Measurements from ENCODE around the gene P2RX3.
A peak's percentile ranks its signal among the peaks of the same experiment; 100 is the strongest.

P2RX3 gene

GRCh38 chr11:57324154-57324885, 13.8 kb upstream of the P2RX3 start:
- peaks cover 49% of the 10 kb centered on the region for H3K36me3 ChIP-seq

GRCh38 chr11:57324886-57325734, 13.0 kb upstream of the P2RX3 start, which contains the start of gene TNKS1BP1:
Gene TNKS1BP1, minus strand, starts transcription at chr11:57324952. Its CDS starts 3,067 bp downstream, at chr11:57321885.
- Histone ChIP-seq H3K4me2 (peak within 1 kb of the TSS; percentile 98), H4K20me1 (peaks cover 41% of the 10 kb centered on the region), H3K36me3 (peaks cover 52% of the 10 kb centered on the region), H3K9ac (peak within 1 kb of the TSS; percentile 84), H3K9me3 (no peaks in the 10 kb centered on the region), H3K4me1 (peaks cover 45% of the 10 kb centered on the region), H3K27me3 (no peaks in the 10 kb centered on the region), H3K4me3 (peak within 1 kb of the TSS; percentile 72), H3K27ac (peak within 1 kb of the TSS; percentile 87)
- peak; percentile 94 for TF ChIP-seq Cebpa-rat (IDR thresholded peaks at IDR 0.05)

More at GRCh38 chr11:57324154-57324885, 13.8 kb upstream of the P2RX3 start:
- no peaks in the 10 kb centered on the region for H3K9me3 ChIP-seq
- peak overlapping the region; percentile 72 for H3K4me3 ChIP-seq
- peak overlapping the region; percentile 98 for H3K4me2 ChIP-seq
- no peak for TF ChIP-seq Cebpa-rat (IDR thresholded peaks at IDR 0.05)
- peak overlapping the region; percentile 84 for H3K9ac ChIP-seq
- H4K20me1 ChIP-seq: peaks cover 43% of the 10 kb centered on the region
- H3K27me3 ChIP-seq: no peaks in the 10 kb centered on the region
- peaks cover 45% of the 10 kb centered on the region for H3K4me1 ChIP-seq
- H3K27ac ChIP-seq: peak overlapping the region; percentile 87

GRCh38 chr11:57325735-57326048, 12.5 kb upstream of the P2RX3 start:
- peaks cover 52% of the 10 kb centered on the region for H3K36me3 ChIP-seq

GRCh38 chr11:57327721-57328120, 10.4 kb upstream of the P2RX3 start:
- TF ChIP-seq Cebpa-rat (IDR thresholded peaks at IDR 0.05): no peak
- H3K4me2 ChIP-seq: no peak overlapping the region
- no peak overlapping the region for H3K9ac ChIP-seq
- H3K4me3 ChIP-seq: no peak overlapping the region
- H3K27ac ChIP-seq: no peak overlapping the region
- H3K36me3 ChIP-seq: peaks cover 70% of the 10 kb centered on the region
- peaks cover 30% of the 10 kb centered on the region for H3K4me1 ChIP-seq
- no peaks in the 10 kb centered on the region for H3K27me3 ChIP-seq
- H4K20me1 ChIP-seq: peaks cover 26% of the 10 kb centered on the region
- no peaks in the 10 kb centered on the region for H3K9me3 ChIP-seq

More at GRCh38 chr11:57325735-57326048, 12.5 kb upstream of the P2RX3 start:
- no peak for TF ChIP-seq Cebpa-rat (IDR thresholded peaks at IDR 0.05)
- Histone ChIP-seq H3K4me2 (peak overlapping the region; percentile 79), H3K4me3 (peak overlapping the region; percentile 72), H4K20me1 (peaks cover 35% of the 10 kb centered on the region), H3K4me1 (peaks cover 45% of the 10 kb centered on the region), H3K9ac (peak overlapping the region; percentile 84), H3K27me3 (no peaks in the 10 kb centered on the region), H3K27ac (peak overlapping the region; percentile 87), H3K9me3 (no peaks in the 10 kb centered on the region)

DNA sequence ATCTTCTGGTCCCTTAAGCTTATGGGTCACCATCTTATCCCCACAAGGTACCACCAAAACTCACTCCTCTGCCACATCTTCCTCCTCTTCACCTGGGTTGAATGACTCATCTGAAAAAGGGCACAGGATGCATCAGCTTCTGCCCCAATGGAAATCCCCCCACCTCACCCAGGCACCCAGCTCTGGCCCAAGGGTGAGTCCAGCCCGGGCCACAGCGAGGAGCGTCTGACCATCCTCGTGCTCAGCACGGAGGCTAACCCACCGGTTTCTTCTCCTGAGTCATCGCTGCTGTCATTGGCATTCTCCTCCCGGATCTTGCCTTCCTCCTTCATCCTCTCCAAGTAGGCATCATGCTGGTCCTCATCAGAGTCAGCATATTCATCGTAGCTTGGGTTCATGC, 8.1 kb upstream of the P2RX3 start:
- peaks cover 37% of the 10 kb centered on the region for H3K4me1 ChIP-seq
- peaks cover 26% of the 10 kb centered on the region; the same call in 1 of the 2 replicates for H4K20me1 ChIP-seq
- H3K4me3 ChIP-seq: no peak overlapping the region
- H3K9me3 ChIP-seq: no peaks in the 10 kb centered on the region
- H3K9ac ChIP-seq: no peak overlapping the region
- H3K27ac ChIP-seq: no peak overlapping the region
- H3K36me3 ChIP-seq: peaks cover 88% of the 10 kb centered on the region
- TF ChIP-seq Cebpa-rat (IDR thresholded peaks at IDR 0.05): no peak
- H3K4me2 ChIP-seq: no peak overlapping the region
- H3K27me3 ChIP-seq: no peaks in the 10 kb centered on the region

DNA sequence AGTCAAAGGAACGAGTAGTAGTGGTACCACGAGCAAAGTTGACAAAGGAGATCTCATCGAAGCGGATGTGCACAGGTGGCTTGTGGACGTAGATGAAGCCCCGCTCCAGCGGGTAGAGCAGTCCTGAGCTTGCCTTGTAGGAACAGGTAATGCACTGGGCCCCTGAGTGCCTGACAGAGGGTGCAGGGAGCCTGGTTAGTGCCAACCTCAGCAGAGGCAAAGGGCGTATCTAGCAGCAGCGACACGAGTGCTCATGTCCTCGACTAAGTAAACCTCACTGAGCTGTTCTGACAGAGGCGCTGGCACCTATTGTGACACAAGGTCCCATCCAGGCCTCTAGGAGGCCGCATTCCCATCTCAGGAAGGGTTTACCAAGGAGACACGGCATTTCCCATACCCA, 6.4 kb upstream of the P2RX3 start:
- no peak overlapping the region for H3K4me2 ChIP-seq
- no peak overlapping the region for H3K9ac ChIP-seq
- H3K4me1 ChIP-seq: peaks cover 33% of the 10 kb centered on the region
- no peaks in the 10 kb centered on the region for H3K27me3 ChIP-seq
- no peak overlapping the region for H3K27ac ChIP-seq
- no peak overlapping the region for H3K4me3 ChIP-seq
- peaks cover 26% of the 10 kb centered on the region; the same call in 1 of the 2 replicates for H4K20me1 ChIP-seq
- no peak for TF ChIP-seq Cebpa-rat (IDR thresholded peaks at IDR 0.05)
- H3K9me3 ChIP-seq: no peaks in the 10 kb centered on the region
- H3K36me3 ChIP-seq: peaks cover 78% of the 10 kb centered on the region

DNA sequence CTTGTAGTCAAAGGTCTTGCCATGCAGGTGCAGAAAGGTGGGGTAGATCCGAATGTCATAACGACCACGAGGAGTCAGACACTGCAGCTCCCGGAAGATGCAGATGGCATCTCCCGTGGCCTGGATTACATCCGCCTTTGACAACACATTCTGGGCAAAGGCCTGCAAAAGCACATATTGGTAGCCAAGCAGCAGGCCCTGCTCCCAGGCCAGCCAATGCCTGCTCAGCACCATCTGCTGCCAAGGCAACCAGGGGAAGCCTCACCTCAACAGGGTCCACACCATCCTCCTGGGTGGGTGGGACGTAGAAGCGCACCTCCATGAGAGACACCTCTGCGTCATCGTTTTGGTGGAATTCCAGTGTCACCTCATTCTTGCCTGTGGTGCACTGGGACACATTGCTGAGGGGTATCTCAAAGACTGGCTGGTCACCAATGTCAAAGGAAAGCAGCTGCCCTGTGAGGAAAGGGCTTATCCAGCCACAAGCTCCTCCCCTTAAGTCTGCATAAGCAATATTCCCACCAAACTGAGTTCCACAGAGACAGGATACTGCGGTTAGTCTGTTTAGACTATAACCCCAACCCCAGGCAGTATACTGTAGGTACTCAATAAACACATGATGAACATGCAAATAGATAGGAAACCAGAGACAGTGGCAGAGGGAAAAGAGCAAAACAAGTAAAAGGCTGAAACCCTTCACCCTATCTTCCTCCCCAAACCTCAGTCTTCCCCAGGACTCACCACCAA, 5.3 kb upstream of the P2RX3 start:
- peaks cover 26% of the 10 kb centered on the region; the same call in 1 of the 2 replicates for H4K20me1 ChIP-seq
- peaks cover 66% of the 10 kb centered on the region for H3K36me3 ChIP-seq
- H3K4me1 ChIP-seq: peaks cover 33% of the 10 kb centered on the region
- no peak overlapping the region for H3K4me3 ChIP-seq
- peak overlapping the region; percentile 94; the same call in 1 of the 2 replicates for H3K9ac ChIP-seq
- H3K9me3 ChIP-seq: no peaks in the 10 kb centered on the region
- no peaks in the 10 kb centered on the region for H3K27me3 ChIP-seq
- H3K4me2 ChIP-seq: no peak overlapping the region
- TF ChIP-seq Cebpa-rat (IDR thresholded peaks at IDR 0.05): no peak
- H3K27ac ChIP-seq: no peak overlapping the region

GRCh38 chr11:57335023-57335342, 3.2 kb upstream of the P2RX3 start:
- peaks cover 26% of the 10 kb centered on the region; the same call in 1 of the 2 replicates for H4K20me1 ChIP-seq
- peak overlapping the region; percentile 94 for H3K9ac ChIP-seq
- peaks cover 33% of the 10 kb centered on the region for H3K4me1 ChIP-seq
- no peaks in the 10 kb centered on the region for H3K9me3 ChIP-seq
- no peak for TF ChIP-seq Cebpa-rat (IDR thresholded peaks at IDR 0.05)
- H3K27ac ChIP-seq: peak overlapping the region; percentile 89
- H3K36me3 ChIP-seq: peaks cover 45% of the 10 kb centered on the region
- peak overlapping the region; percentile 83 for H3K4me2 ChIP-seq
- peak overlapping the region; percentile 85 for H3K4me3 ChIP-seq
- H3K27me3 ChIP-seq: no peaks in the 10 kb centered on the region

- no peak for TF ChIP-seq Cebpa-rat (IDR thresholded peaks at IDR 0.05)
- Histone ChIP-seq H3K9ac (peak within 1 kb of the TSS; percentile 94), H3K36me3 (peaks cover 40% of the 10 kb centered on the region), H3K4me2 (peak within 1 kb of the TSS; percentile 83), H3K27me3 (no peaks in the 10 kb centered on the region), H3K9me3 (no peaks in the 10 kb centered on the region), H4K20me1 (peaks cover 26% of the 10 kb centered on the region; the same call in 1 of the 2 replicates), H3K4me1 (peaks cover 33% of the 10 kb centered on the region), H3K27ac (peak within 1 kb of the TSS; percentile 89), H3K4me3 (peak within 1 kb of the TSS; percentile 85)
Measured at GRCh38 chr11:57335343-57336110, 2.6 kb upstream of the P2RX3 start, which contains the start of gene SSRP1. Gene SSRP1, minus strand, starts transcription at chr11:57335892. Its CDS starts 771 bp downstream, at chr11:57335121.

Data from BLaER1 (cell line).